Activated naive CD8-positive, alpha-beta T cell treated with anti-CD3 and anti-CD28 coated beads for 36 hours (primary cell): ENCODE data around the gene CCSER1. TPM values are rescaled to one million over a fixed set of nuclear protein-coding genes. Genes with fewer than 3 reads are reported as not detected.

Experiments used
- DNase-seq: peaks from one replicate; pipeline ENCODE4 v3.0.0; 2021
- H3K27ac Mint-ChIP-seq: one replicate; pipeline ENCODE4 v1.8.0; 2022; ENCODE audit warnings: mild to moderate bottlenecking, moderate library complexity, mixed read lengths
- H3K27me3 Mint-ChIP-seq: one replicate; pipeline ENCODE4 v1.8.0; 2022; ENCODE audit warnings: mild to moderate bottlenecking, mixed read lengths
- H3K36me3 Mint-ChIP-seq: one replicate; pipeline ENCODE4 v1.8.0; 2021; ENCODE audit warnings: mild to moderate bottlenecking, mixed read lengths
- H3K4me1 Mint-ChIP-seq: one replicate; pipeline ENCODE4 v1.8.0; 2021; ENCODE audit warnings: mixed read lengths
- H3K4me3 Mint-ChIP-seq: one replicate; pipeline ENCODE4 v1.8.0; 2022; ENCODE audit warnings: mild to moderate bottlenecking, moderate library complexity, mixed read lengths
- H3K9me3 Mint-ChIP-seq: one replicate; pipeline ENCODE4 v1.8.0; 2022; ENCODE audit warnings: mixed read lengths
- total RNA-seq, 2 experiments: library from RNA; stranded (reverse); gene quantifications; one replicate each; pipeline ENCODE4 v1.2.3, GENCODE V29; 2021

CCSER1 gene
- total RNA-seq, 2 experiments from 2014 or later, result 0.29 to 0.42 TPM

DNA sequence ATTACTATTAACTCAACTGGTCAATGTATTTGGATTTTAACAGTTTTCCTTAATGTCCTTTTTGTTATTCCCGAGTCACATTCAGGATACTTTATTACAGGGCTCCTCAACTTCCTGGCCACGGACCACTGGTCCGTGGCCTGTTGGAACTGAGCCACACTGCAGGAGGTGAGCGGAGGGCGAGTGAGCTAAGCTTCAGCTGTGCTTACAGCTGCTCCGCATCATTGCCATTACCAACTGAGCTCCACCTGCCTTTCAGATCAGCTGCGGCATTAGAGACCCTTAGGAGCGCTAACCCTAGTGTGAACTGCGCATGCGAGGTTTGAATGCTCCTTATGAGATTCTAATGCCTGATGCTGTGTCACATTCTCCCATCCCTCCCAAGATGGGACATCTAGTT lies 591.7 kb downstream of the CCSER1 start:
- Mint-ChIP-seq H3K9me3 (no peaks in the 10 kb centered on the region), H3K4me3 (no peak overlapping the region), H3K4me1 (no peaks in the 10 kb centered on the region), H3K27ac (no peak overlapping the region), H3K27me3 (no peaks in the 10 kb centered on the region), H3K36me3 (no peaks in the 10 kb centered on the region)
- DNase-seq, result no peak

DNA sequence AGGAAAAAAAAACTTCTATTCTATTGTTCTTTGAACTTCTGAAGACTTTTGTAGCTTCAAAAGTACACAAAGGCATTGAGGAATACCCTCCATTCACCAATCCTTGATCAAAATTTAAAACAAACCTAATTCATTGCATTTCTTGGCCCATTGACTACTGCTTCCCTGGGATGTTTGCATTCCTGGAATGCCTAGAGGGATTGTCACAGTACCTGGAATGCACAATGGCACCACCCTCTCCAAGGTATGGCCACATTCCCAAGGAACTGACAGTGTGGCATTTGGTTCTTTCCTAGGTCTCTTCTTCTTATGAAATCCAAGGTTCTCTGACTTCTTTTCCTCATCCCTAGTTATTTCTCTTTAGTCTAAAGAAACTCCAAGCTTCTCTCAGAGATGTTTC lies 600.7 kb downstream of the CCSER1 start:
- H3K27me3 Mint-ChIP-seq, result no peaks in the 10 kb centered on the region
- DNase-seq, result no peak
- no peak overlapping the region for H3K27ac Mint-ChIP-seq
- H3K9me3 Mint-ChIP-seq, result peaks cover 1% of the 10 kb centered on the region
- H3K36me3 Mint-ChIP-seq, result no peaks in the 10 kb centered on the region
- no peak overlapping the region for H3K4me3 Mint-ChIP-seq
- no peaks in the 10 kb centered on the region for H3K4me1 Mint-ChIP-seq

DNA sequence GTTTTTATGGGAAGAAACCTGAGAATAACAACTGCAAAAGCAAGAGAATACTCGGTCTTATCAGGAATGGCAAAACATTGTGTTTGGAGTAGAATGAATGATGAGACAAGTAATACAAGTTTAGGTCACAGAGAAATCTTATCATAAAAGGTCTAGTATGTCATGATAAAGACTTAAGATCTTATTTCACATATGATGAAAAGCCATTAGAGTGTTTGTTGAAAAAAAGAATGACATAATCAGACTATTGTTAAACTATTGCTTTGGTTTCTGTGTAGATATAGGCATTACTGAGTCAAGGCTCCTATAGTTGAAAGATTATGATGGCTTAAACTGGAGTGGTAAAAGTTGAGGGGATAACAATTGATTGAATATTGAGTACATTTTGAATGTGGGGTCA lies 603.6 kb downstream of the CCSER1 start:
- no peak for DNase-seq
- Mint-ChIP-seq H3K36me3 (no peaks in the 10 kb centered on the region), H3K27me3 (no peaks in the 10 kb centered on the region), H3K4me3 (no peak overlapping the region), H3K4me1 (no peaks in the 10 kb centered on the region), H3K9me3 (peaks cover 1% of the 10 kb centered on the region), H3K27ac (no peak overlapping the region)

DNA sequence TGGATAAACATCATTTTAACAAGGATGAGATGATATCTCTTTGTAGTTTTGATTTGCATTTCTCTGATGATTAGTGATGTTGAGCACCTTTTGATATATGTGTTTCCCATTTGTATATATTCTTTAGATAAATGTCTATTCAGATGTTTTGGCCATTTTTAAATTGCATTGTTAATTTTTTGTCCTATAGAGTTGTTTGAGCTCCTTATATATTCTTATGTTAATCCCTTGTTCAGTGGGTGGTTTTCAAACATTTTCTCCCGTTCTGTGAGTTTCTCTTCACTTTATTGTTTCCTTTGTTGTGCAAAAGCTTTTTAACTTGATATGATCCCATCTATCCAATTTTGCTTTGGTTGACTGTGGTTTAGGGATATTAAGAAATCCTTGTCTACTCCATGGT lies 606.0 kb downstream of the CCSER1 start:
- Mint-ChIP-seq H3K27me3 (no peaks in the 10 kb centered on the region), H3K27ac (no peak overlapping the region), H3K4me3 (no peak overlapping the region), H3K9me3 (peaks cover 3% of the 10 kb centered on the region), H3K36me3 (no peaks in the 10 kb centered on the region), H3K4me1 (no peaks in the 10 kb centered on the region)
- no peak for DNase-seq

DNA sequence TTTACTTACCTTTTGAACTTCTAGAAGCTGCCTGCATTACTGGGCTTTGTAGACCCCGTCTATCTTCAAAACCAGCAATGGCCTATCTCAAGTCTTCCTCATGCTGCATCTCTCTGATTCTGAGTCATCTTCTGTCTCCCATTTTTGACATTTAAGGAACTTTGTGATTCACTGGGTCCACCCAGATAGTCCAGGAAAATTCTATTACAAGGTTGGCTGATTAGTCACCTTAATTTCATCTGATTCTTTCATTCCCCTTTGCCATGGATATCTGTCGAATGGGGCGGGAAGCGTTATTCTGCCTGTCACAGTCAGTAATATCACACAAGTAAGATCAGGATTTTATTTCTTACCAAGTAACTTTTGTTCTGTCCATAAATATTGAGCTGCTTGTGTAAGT lies 618.0 kb downstream of the CCSER1 start:
- no peak overlapping the region for H3K4me3 Mint-ChIP-seq
- H3K9me3 Mint-ChIP-seq, result peaks cover 4% of the 10 kb centered on the region
- H3K27me3 Mint-ChIP-seq, result no peaks in the 10 kb centered on the region
- no peaks in the 10 kb centered on the region for H3K4me1 Mint-ChIP-seq
- DNase-seq, result no peak
- no peaks in the 10 kb centered on the region for H3K36me3 Mint-ChIP-seq
- H3K27ac Mint-ChIP-seq, result no peak overlapping the region

DNA sequence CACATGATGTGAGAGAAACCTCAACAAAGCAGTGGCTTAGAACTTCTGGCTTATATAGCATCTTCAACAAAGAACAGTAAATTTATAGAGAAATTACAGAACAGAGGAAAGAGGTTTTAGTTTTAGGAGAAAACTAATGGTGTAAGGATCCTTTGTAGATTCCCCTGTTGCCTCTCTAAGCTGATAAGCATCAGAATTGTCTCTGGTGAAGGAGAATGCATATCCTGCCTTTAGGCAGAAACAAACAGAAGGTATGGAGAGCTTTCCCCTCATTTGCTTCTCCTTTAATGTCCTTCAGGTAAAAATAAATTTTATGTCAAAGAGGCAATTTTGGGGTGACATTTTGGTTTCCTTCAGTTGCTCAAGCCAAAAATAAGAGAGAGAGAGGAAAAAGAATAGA lies 625.9 kb downstream of the CCSER1 start:
- Mint-ChIP-seq H3K9me3 (peaks cover 2% of the 10 kb centered on the region), H3K4me3 (no peak overlapping the region), H3K27me3 (no peaks in the 10 kb centered on the region), H3K27ac (no peak overlapping the region), H3K4me1 (no peaks in the 10 kb centered on the region), H3K36me3 (no peaks in the 10 kb centered on the region)
- DNase-seq, result no peak

DNA sequence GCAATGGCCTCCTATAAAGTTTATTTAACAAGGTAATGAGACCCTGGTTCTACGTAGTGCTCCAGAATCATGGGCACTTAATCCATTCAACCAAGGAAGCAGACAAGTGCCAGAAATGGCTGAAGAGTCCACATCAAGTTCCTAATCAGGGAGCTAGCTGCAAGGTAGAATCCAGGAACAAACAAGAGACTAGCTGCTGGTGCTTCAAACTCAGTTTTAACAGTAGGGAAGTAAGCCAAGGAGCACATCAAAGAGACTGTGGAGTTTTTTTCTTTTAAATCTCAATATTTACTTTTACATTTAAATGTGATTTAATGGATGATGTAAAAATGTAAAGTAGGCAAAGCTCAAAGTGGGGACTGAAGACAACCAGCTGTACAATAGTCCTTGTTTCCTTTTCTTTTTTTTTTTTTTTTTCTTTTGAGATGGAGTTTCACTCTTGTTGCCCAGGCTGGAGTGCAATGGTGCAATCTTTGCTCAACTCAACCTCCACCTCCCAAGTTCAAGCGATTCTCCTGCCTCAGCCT lies 630.4 kb downstream of the CCSER1 start:
- Mint-ChIP-seq H3K36me3 (no peaks in the 10 kb centered on the region), H3K27ac (no peak overlapping the region), H3K4me1 (no peaks in the 10 kb centered on the region), H3K4me3 (no peak overlapping the region), H3K27me3 (no peaks in the 10 kb centered on the region), H3K9me3 (peaks cover 2% of the 10 kb centered on the region)
- DNase-seq, result no peak

DNA sequence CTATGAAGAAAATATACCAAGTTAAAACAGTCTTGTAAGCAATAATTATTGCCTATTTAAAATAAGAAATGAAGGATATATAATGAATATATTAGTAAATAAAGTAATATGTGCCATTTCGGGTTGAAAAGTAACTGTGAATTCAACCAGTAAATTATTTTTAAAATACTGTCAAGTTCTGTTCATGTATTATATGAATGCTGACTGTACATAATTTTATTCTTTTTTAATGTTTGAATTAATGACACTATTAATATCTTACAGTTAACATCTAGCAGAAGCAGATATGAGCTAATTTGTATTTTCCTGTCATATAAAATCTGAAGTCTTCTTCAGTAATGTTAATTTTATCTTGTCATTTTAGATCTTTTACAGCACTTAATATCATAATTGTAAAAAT lies 632.9 kb downstream of the CCSER1 start:
- Mint-ChIP-seq H3K36me3 (no peaks in the 10 kb centered on the region), H3K9me3 (peaks cover 2% of the 10 kb centered on the region), H3K4me1 (no peaks in the 10 kb centered on the region), H3K27me3 (no peaks in the 10 kb centered on the region), H3K27ac (no peak overlapping the region), H3K4me3 (no peak overlapping the region)
- DNase-seq, result no peak

DNA sequence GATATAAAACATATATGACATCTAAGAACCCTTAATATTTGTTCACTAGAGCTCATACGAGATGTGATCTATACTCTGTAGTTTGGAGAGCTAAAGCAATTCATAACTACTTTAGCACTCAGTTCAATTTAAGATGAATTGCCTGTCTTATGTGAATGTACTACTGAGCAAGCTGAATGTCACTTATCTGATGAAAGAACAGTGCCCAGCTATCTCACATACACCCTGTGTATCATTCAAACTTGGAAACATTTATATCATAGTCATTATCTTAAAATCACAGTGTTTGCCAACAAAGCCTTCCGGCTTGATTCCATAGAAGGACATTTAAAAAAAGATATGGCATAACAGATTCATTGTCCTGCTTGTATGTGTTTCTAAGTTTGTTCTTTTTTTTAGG lies 639.6 kb downstream of the CCSER1 start:
- Mint-ChIP-seq H3K9me3 (peaks cover 4% of the 10 kb centered on the region), H3K36me3 (no peaks in the 10 kb centered on the region), H3K4me3 (no peak overlapping the region), H3K4me1 (no peaks in the 10 kb centered on the region), H3K27me3 (no peaks in the 10 kb centered on the region), H3K27ac (no peak overlapping the region)
- no peak for DNase-seq

DNA sequence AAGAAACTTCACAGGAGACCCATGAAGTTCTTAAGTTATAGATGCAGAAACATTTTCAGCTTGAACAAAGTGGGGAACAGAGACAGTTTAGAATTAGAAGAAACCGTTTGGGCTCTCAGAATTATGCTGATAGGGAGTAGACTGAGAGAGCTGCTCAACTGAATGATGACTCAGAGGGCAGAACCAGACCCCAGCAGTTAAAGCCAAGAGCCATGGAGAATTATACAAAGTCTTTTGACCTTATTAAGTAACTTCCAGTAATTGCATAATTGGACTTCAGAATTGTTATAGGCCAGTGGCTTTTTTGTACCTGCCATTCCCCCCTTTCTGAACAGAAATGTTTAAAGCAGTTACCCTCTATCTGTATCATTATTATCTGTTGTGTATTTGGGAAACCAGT lies 642.1 kb downstream of the CCSER1 start:
- no peak for DNase-seq
- Mint-ChIP-seq H3K4me3 (no peak overlapping the region), H3K27ac (no peak overlapping the region), H3K27me3 (no peaks in the 10 kb centered on the region), H3K36me3 (no peaks in the 10 kb centered on the region), H3K9me3 (peaks cover 2% of the 10 kb centered on the region), H3K4me1 (no peaks in the 10 kb centered on the region)

DNA sequence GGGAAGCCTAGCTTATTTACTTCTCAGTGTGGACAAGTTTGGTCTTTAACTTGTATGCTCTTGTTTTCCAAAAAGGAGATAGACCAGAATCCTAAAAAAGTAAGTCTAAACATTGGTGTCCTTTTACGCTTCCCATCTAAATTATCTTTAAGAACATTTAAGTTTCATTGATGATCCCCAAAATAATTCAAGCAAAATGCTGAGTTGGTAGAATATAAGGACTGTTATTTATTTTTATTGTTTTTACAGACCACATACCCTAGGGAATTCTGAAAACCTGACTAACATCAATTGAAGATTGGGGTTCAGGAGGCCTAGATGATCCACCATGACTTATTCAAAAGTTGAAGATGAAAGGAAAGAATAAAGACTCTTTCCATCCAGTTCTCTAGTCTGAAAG lies 653.0 kb downstream of the CCSER1 start:
- Mint-ChIP-seq H3K27me3 (no peaks in the 10 kb centered on the region), H3K4me1 (no peaks in the 10 kb centered on the region), H3K27ac (no peak overlapping the region), H3K4me3 (no peak overlapping the region), H3K36me3 (no peaks in the 10 kb centered on the region), H3K9me3 (no peaks in the 10 kb centered on the region)
- no peak for DNase-seq

DNA sequence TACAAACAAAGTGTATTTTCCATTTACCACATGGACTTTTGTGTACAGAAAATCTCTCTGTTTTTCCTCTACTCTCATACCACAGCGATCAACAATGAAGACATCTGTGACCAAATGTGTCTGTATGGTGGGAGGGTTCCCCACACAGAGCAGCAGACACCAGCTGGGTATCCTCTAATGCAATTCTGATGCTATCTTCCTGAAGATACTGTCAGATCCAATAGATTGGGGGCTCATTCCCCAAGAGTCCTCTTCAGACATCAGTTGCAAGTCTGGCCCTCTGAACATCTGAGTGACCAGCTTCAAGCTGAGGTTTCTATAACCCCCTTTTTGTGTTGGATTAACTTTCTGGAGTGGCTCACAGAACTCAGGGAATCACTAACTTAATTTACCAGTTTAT lies 659.4 kb downstream of the CCSER1 start:
- Mint-ChIP-seq H3K27me3 (no peaks in the 10 kb centered on the region), H3K27ac (no peak overlapping the region), H3K4me1 (no peaks in the 10 kb centered on the region), H3K36me3 (no peaks in the 10 kb centered on the region), H3K4me3 (no peak overlapping the region), H3K9me3 (peaks cover 8% of the 10 kb centered on the region)
- DNase-seq, result no peak

DNA sequence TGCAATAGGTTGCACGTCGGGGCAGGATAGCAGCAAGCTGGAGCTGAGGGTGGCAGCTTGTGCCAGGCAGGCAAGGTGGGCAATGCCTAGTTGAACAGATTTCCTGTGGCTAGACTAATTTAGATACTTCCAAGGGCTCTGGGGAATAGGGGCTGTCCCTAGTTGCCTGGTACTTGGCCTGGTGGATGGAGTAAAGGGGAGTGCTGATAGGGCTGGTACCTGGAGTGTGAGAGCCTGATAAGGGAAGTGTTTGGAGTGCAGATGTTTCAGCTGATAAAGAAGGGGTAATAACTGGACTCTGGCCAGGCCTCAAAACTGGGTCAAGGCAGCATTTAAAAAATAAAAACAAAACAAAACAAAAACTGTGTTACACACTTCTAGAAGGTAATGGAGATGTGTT lies 665.5 kb downstream of the CCSER1 start:
- Mint-ChIP-seq H3K9me3 (peaks cover 8% of the 10 kb centered on the region), H3K27me3 (no peaks in the 10 kb centered on the region), H3K36me3 (no peaks in the 10 kb centered on the region), H3K4me1 (no peaks in the 10 kb centered on the region), H3K4me3 (no peak overlapping the region), H3K27ac (no peak overlapping the region)
- no peak for DNase-seq

DNA sequence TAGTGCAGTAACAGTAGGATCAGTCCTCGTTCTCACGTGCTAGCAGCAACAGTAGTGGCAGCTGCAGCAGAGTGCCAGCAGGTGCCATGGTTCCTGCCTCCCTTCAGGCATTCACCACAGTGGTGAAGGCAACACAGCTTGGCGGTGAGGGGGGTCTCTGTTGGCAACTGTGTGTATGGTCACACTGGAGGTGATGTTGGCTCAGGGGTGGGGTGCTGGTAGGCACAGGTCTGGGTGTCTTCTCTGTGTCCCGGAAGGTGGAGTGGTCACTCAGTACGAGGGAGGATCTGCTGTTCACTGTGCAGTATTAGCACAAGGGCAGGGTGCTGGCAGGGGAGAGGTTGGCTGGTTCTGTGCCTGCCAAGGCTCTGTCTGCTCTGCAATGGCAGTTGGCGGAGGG lies 671.8 kb downstream of the CCSER1 start:
- DNase-seq, result no peak
- Mint-ChIP-seq H3K9me3 (peaks cover 10% of the 10 kb centered on the region), H3K36me3 (no peaks in the 10 kb centered on the region), H3K27ac (no peak overlapping the region), H3K4me1 (no peaks in the 10 kb centered on the region), H3K27me3 (no peaks in the 10 kb centered on the region), H3K4me3 (no peak overlapping the region)

DNA sequence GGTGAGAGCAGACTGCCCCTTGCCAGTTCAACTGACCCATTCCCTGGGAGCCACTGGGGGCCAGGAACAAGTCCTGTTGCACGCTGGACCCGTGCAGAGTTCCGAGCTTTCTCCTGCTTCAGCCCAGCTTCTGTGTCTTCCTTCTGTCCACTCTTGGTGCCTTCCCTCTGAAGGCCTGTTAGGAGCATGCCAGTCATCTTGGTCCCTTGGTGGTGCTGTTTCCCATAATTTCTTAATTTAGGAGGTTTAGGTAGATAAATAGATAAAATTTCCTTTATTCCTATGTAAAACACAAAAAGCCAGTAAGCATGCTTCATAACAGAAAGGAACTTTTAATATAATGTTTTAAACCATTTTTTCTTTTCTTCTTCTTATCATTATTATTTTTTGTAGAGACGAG lies 672.7 kb downstream of the CCSER1 start:
- no peak overlapping the region for H3K27ac Mint-ChIP-seq
- no peak for DNase-seq
- H3K27me3 Mint-ChIP-seq, result no peaks in the 10 kb centered on the region
- H3K36me3 Mint-ChIP-seq, result no peaks in the 10 kb centered on the region
- no peaks in the 10 kb centered on the region for H3K4me1 Mint-ChIP-seq
- H3K9me3 Mint-ChIP-seq, result peaks cover 10% of the 10 kb centered on the region
- H3K4me3 Mint-ChIP-seq, result no peak overlapping the region

DNA sequence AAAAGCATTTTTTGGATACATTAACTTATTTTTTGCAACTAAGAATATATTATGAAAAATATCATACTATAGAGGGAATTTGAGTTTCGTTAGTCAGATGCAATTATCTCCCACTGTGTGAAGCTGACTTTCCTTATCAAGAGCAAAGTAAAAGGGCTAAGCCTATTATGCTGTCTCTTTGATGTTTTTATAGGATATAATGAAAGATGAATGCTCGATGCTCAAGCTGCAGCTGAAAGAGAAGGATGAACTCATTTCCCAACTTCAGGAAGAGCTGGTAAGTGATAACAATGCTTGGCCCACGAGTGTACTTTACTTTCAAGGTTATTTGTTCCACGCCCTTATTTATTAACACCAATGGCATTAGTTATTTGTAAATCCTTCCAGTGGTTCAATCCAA lies 688.4 kb downstream of the CCSER1 start:
- Mint-ChIP-seq H3K27ac (no peak overlapping the region), H3K27me3 (no peaks in the 10 kb centered on the region), H3K4me1 (no peaks in the 10 kb centered on the region), H3K4me3 (no peak overlapping the region), H3K9me3 (peaks cover 10% of the 10 kb centered on the region), H3K36me3 (no peaks in the 10 kb centered on the region)
- no peak for DNase-seq

DNA sequence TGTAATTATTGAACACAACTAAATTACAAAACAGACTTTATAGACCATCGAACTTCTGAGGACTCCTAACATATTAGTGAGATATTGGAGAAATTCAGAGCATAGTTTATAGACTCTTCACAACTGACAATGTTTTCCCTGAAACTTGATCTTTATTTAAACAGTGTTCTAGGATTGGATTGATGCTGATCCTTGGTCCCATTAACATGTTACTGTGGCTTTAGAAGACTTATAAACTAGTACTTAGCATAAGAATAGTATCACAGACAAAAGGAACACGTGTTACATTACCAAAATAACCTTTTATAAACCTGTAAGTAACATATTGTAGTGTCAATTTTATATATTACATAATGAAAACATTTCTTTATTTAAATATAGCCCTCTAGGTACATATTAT lies 689.6 kb downstream of the CCSER1 start:
- H3K4me3 Mint-ChIP-seq, result no peak overlapping the region
- no peaks in the 10 kb centered on the region for H3K36me3 Mint-ChIP-seq
- no peaks in the 10 kb centered on the region for H3K4me1 Mint-ChIP-seq
- DNase-seq, result no peak
- H3K27ac Mint-ChIP-seq, result no peak overlapping the region
- H3K9me3 Mint-ChIP-seq, result peaks cover 7% of the 10 kb centered on the region
- no peaks in the 10 kb centered on the region for H3K27me3 Mint-ChIP-seq
